HepG2 (cell line): Measurements from ENCODE around the gene ZMPSTE24. TPM values are rescaled to one million over a fixed set of nuclear protein-coding genes. Genes with fewer than 3 reads are reported as not detected.

Source experiments
- FOXA1 ChIP-seq, 2 experiments: fragments of 450-650 bp in 1 of 2; sonication (generic) in 1 of 2; formaldehyde crosslinking in 1 of 2; IDR thresholded peaks; 2 replicates each; pipeline versions ENCODE4 v1.4.0 to v1.6.1; 2016 to 2020; ENCODE audit warnings: missing genetic modification reagents in 1 of 2
- GATA4 ChIP-seq: sonication (generic); IDR thresholded peaks from 2 replicates; pipeline ENCODE4 v1.6.1; 2016; ENCODE audit warnings: antibody characterized with exemption, low read depth, borderline replicate concordance
- HNF1A ChIP-seq, 2 experiments: sonication (generic) in 1 of 2; formaldehyde crosslinking in 1 of 2; IDR thresholded peaks; 2 replicates each; pipeline versions ENCODE4 v1.4.0 to v1.6.1; 2016 to 2020; ENCODE audit warnings: borderline replicate concordance in 1 of 2, low read depth in 1 of 2, mild to moderate bottlenecking in 1 of 2, missing genetic modification reagents in 1 of 2
- ISL2 ChIP-seq: sonication (generic); formaldehyde crosslinking; IDR thresholded peaks from 2 replicates; pipeline ENCODE4 v1.5.0; 2020; ENCODE audit warnings: missing genetic modification reagents
- ZNF280D ChIP-seq: sonication (generic); formaldehyde crosslinking; IDR thresholded peaks from 2 replicates; pipeline ENCODE4 v1.5.1; 2020; ENCODE audit warnings: mild to moderate bottlenecking, missing genetic modification reagents
- ZNF556 ChIP-seq: sonication (generic); formaldehyde crosslinking; IDR thresholded peaks from 2 replicates; pipeline ENCODE4 v1.4.0; 2020; ENCODE audit warnings: mild to moderate bottlenecking, missing genetic modification reagents, borderline replicate concordance
- polyA plus RNA-seq, 8 experiments: library from polyadenylated mRNA; depleted of rRNA in 3 of 8; stranded (reverse) in 7 of 8; unstranded in 1 of 8; fragments of >200 nt; fragmentation: Illumina TruSeq in 4 of 8; extraction: Trizol in 4 of 8; gene quantifications; 2 replicates each; pipeline versions ENCODE4 v1.2.1 to v1.2.3, GENCODE V29; 2011 to 2016; ENCODE audit warnings: low read depth in 4 of 8, missing spikeins in 1 of 8, mixed read lengths in 1 of 8; ENCODE audit not compliant: insufficient read depth in 1 of 8
- total RNA-seq, 5 experiments: library from RNA; depleted of rRNA; stranded (reverse); fragments of >200 nt; fragmentation: Illumina TruSeq; extraction: Trizol; gene quantifications; 2 replicates each; pipeline ENCODE4 v1.2.3, GENCODE V29; 2016; ENCODE audit warnings: low read depth in 1 of 5

Gene ZMPSTE24
- total and polyA plus RNA-seq, 2 of the 13 experiments (the other 11 are each of a cell fraction or from before 2014, with no cell fraction given), result 13.6 to 60.2 TPM

GRCh38 chr1:40239626-40240025 lies 18.4 kb upstream of the ZMPSTE24 start (continued):
- no peak for TF ChIP-seq HNF1A (IDR thresholded peaks at IDR 0.05; ENCODE audit: low read depth)
- no peak for TF ChIP-seq HNF1A (CRISPR knock-in tag; IDR thresholded peaks at IDR 0.05; ENCODE audit: borderline replicate concordance)
- TF ChIP-seq GATA4, result no peak
- no peak for TF ChIP-seq ZNF556
- TF ChIP-seq ZNF280D (CRISPR knock-in tag), result no peak
- no peak for TF ChIP-seq FOXA1 (IDR thresholded peaks at IDR 0.05)
- no peak for TF ChIP-seq FOXA1 (CRISPR knock-in tag; IDR thresholded peaks at IDR 0.05)
- no peak for TF ChIP-seq ISL2 (CRISPR knock-in tag)
